A549 (cell line): ENCODE results near the gene SWT1. TPM values are rescaled to one million over a fixed set of nuclear protein-coding genes. Genes with fewer than 3 reads are reported as not detected.

Source experiments
- ATAC-seq, 2 experiments: fragments of 200-7000 bp in 1 of 2; fragments of >200 bp in 1 of 2; cut with Nextera tagmentation in 1 of 2; cut with Tn5 transposase in 1 of 2; 3 replicates each; pipeline versions ENCODE4 v1.8.0 to v1.9.1; 2018 to 2020; ENCODE audit warnings: mild to moderate bottlenecking in 1 of 2, moderate library complexity in 1 of 2
- CTCF ChIA-PET: fragments of 300-600 bp; sonication (Branson Sonifier 250); formaldehyde crosslinking; extraction: SDS; loops from one replicate; lab custom pipeline; 2021; ENCODE audit warnings: antibody characterized with exemption, inconsistent platforms; lab: Yijun Ruan, JAX
- POLR2A ChIA-PET: fragments of 350-600 bp; formaldehyde crosslinking; extraction: SDS; loops from one replicate; lab custom pipeline; 2021; ENCODE audit warnings: antibody characterized with exemption, inconsistent platforms; lab: Yijun Ruan, JAX
- DNase-seq, 2 experiments: peaks; one replicate each; pipeline versions ENCODE4 v3.0.0 to v3.0.0-alpha.2; 2011 to 2016; ENCODE audit warnings: low read depth in 1 of 2, low spot score in 1 of 2
- FAIRE-seq: peaks from 2 replicates; lab custom pipeline; 2011; peaks lifted over from hg19 to GRCh38; lab: Jason Lieb, UNC
- H3K27ac ChIP-seq, 2 experiments: fragments of >200 bp; sonication (Bioruptor Twin); formaldehyde crosslinking; 3 replicates each; pipeline ENCODE4 v1.5.1; 2016 to 2017
- H3K4me1 ChIP-seq: fragments of >200 bp; sonication (Bioruptor Twin); formaldehyde crosslinking; 3 replicates; pipeline ENCODE4 v1.6.1; 2016
- H3K4me2 ChIP-seq: fragments of >200 bp; sonication (Bioruptor Twin); formaldehyde crosslinking; 3 replicates; pipeline ENCODE4 v1.6.1; 2016
- H3K4me3 ChIP-seq: fragments of >200 bp; sonication (Bioruptor Twin); formaldehyde crosslinking; 3 replicates; pipeline ENCODE4 v1.5.1; 2016
- H3K9me3 ChIP-seq: fragments of >200 bp; sonication (Bioruptor Twin); formaldehyde crosslinking; 3 replicates; pipeline ENCODE4 v1.6.1; 2016
- BHLHE40 ChIP-seq: IDR thresholded peaks from 2 replicates; pipeline ENCODE4 v1.6.1; 2012; ENCODE audit warnings: low read depth, low read length, inconsistent platforms
- CEBPB ChIP-seq, 2 experiments: fragments of >200 bp in 1 of 2; sonication (Bioruptor Twin) in 1 of 2; formaldehyde crosslinking in 1 of 2; IDR thresholded peaks; 2 replicates each; pipeline ENCODE4 v1.6.1; 2012 to 2016
- EHF ChIP-seq: fragments of 250-450 bp; sonication (Bioruptor Pico); IDR thresholded peaks from 2 replicates; pipeline ENCODE4 v1.5.0; 2020; ENCODE audit warnings: mild to moderate bottlenecking
- ESRRA ChIP-seq: fragments of 150-350 bp; IDR thresholded peaks from 2 replicates; pipeline ENCODE4 v1.6.1; 2014; ENCODE audit warnings: mild to moderate bottlenecking, low read length, borderline replicate concordance
- HDAC2 ChIP-seq: fragments of 200-600 bp; sonication (generic); IDR thresholded peaks from 2 replicates; pipeline ENCODE4 v1.6.1; 2016
- JUN ChIP-seq, 2 experiments: fragments of >200 bp; sonication (Bioruptor Twin); formaldehyde crosslinking; IDR thresholded peaks; 2 replicates in 1 of 2; 3 replicates in 1 of 2; pipeline ENCODE4 v1.6.1; 2016 to 2017
- KDM1A ChIP-seq: fragments of 200-600 bp; sonication (generic); IDR thresholded peaks from 2 replicates; pipeline ENCODE4 v1.6.1; 2016; ENCODE audit warnings: low read depth, mild to moderate bottlenecking
- KDM5A ChIP-seq: fragments of 200-600 bp; sonication (generic); IDR thresholded peaks from 2 replicates; pipeline ENCODE4 v1.6.1; 2016; ENCODE audit warnings: antibody characterized with exemption, mild to moderate bottlenecking
- MAZ ChIP-seq: fragments of 150-350 bp; IDR thresholded peaks from 2 replicates; pipeline ENCODE4 v1.6.1; 2014; ENCODE audit warnings: antibody characterized with exemption, low read depth, low read length, borderline replicate concordance
- MYC ChIP-seq: IDR thresholded peaks from 2 replicates; pipeline ENCODE4 v1.6.1; 2012; ENCODE audit warnings: mild to moderate bottlenecking, inconsistent platforms, low read length, improper control_type of control experiment, borderline replicate concordance
- NPAS2 ChIP-seq: fragments of 250-450 bp; sonication (Bioruptor Pico); IDR thresholded peaks from 2 replicates; pipeline ENCODE4 v1.8.0; 2022; ENCODE audit warnings: mild to moderate bottlenecking, moderate library complexity, borderline replicate concordance
- RARB ChIP-seq: fragments of 250-450 bp; sonication (Bioruptor Pico); IDR thresholded peaks from 2 replicates; pipeline ENCODE4 v1.8.0; 2021; ENCODE audit warnings: mild to moderate bottlenecking, moderate library complexity
- RCOR1 ChIP-seq: fragments of 150-350 bp; IDR thresholded peaks from 2 replicates; pipeline ENCODE4 v1.6.1; 2014; ENCODE audit warnings: antibody characterized with exemption, low read length, low read depth
- RNF2 ChIP-seq: fragments of 200-600 bp; sonication (generic); IDR thresholded peaks from 2 replicates; pipeline ENCODE4 v1.6.1; 2016; ENCODE audit warnings: low read depth, mild to moderate bottlenecking, antibody characterized with exemption, moderate library complexity, borderline replicate concordance
- SMC3 ChIP-seq: fragments of >200 bp; sonication (Bioruptor Twin); formaldehyde crosslinking; IDR thresholded peaks from 3 replicates; pipeline ENCODE4 v1.6.1; 2018; ENCODE audit warnings: inconsistent platforms
- SREBF2 ChIP-seq: fragments of 450-650 bp; IDR thresholded peaks from 2 replicates; pipeline ENCODE4 v1.6.1; 2014; ENCODE audit warnings: mild to moderate bottlenecking, moderate library complexity
- TP53 ChIP-seq: fragments of 250-450 bp; sonication (Bioruptor Pico); IDR thresholded peaks from 2 replicates; pipeline ENCODE4 v1.5.0; 2021; ENCODE audit warnings: mild to moderate bottlenecking, moderate library complexity
- ZNF302 ChIP-seq: fragments of 250-450 bp; sonication (Bioruptor Pico); IDR thresholded peaks from 2 replicates; pipeline ENCODE4 v1.9.0; 2021; ENCODE audit warnings: inconsistent platforms, mild to moderate bottlenecking, moderate library complexity
- WGBS: methylation state at CpG from one replicate; pipeline ENCODE4 v1.1.6; 2017; ENCODE audit errors: missing lambda C conversion rate; 5-methylcytosine and 5-hydroxymethylcytosine counted together
- polyA plus RNA-seq, 4 experiments: library from polyadenylated mRNA; depleted of rRNA in 3 of 4; stranded (reverse); fragments of >200 nt; fragmentation: RNase III in 1 of 4; extraction: RNeasy Plus Mini Kit Qiagen cat#74134 plus additional on column Dnase treatment in 1 of 4; gene quantifications; 2 replicates in 3 of 4; 3 replicates in 1 of 4; pipeline ENCODE4 v1.2.3, GENCODE V29; 2011 to 2017
- TF ChIP-seq, protein P1 (sequence below): fragments of 150-350 bp; IDR thresholded peaks from 2 replicates; pipeline ENCODE4 v1.6.1; 2014; ENCODE audit warnings: low read depth, mild to moderate bottlenecking, low read length
- TF ChIP-seq, protein P2 (sequence below): IDR thresholded peaks from 2 replicates; pipeline ENCODE4 v1.6.1; 2012
- TF ChIP-seq, protein P3 (sequence below): IDR thresholded peaks from 2 replicates; pipeline ENCODE4 v1.6.1; 2012; ENCODE audit warnings: low read depth, borderline replicate concordance
- TF ChIP-seq, protein P4 (sequence below): fragments of 450-650 bp; IDR thresholded peaks from 2 replicates; pipeline ENCODE4 v1.6.1; 2014; ENCODE audit warnings: antibody characterized with exemption
- TF ChIP-seq, protein P5 (sequence below): fragments of >200 bp; sonication (Bioruptor Twin); formaldehyde crosslinking; IDR thresholded peaks from 3 replicates; pipeline ENCODE4 v1.6.1; 2016
- TF ChIP-seq, protein P6 (sequence below): fragments of 250-450 bp; sonication (Bioruptor Pico); IDR thresholded peaks from 2 replicates; pipeline ENCODE4 v1.5.0; 2020; ENCODE audit warnings: low read depth, mild to moderate bottlenecking, moderate library complexity
- TF ChIP-seq, protein P7 (sequence below): fragments of >200 bp; sonication (Bioruptor Twin); formaldehyde crosslinking; IDR thresholded peaks from 3 replicates; pipeline ENCODE4 v1.5.1; 2016

The SWT1 gene
- polyA plus RNA-seq, 2 of the 4 experiments (the other 2 are of a cell fraction) = 1.5 to 2.4 TPM

DNA sequence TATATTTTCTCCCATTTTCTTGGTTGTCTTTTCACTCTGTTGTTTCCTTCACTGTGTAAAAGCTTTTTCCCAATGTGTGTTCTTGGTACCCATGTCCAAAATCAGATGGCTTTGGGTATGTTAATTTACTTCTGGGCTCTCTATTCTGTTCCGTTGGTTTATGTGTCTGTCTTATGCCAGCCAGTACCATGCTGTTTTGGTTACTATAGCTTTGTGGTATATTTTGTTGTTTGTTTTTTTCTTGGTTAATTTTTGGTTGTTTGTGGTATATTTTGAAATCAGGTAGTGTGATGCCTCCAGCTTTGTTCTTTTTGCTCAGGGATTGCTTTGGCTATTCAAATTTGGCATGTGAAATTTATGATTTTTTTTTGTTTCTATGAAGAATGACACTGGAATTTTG is 67.2 kb downstream of the SWT1 start:
- POLR2A ChIA-PET = no interaction called here
- no peak for FAIRE-seq
- Histone ChIP-seq H3K9me3 (peaks cover 10% of the 10 kb centered on the region), H3K4me1 (no peaks in the 10 kb centered on the region), H3K4me3 (no peak overlapping the region), H3K4me2 (no peak overlapping the region), H3K27ac (no peak overlapping the region)
- TF ChIP-seq HDAC2 = 0 out of 2 replicates have a peak, but pooled peaks have one; percentile 41
- peak; percentile 68; the same call in 1 of the 2 replicates for TF ChIP-seq KDM1A
- TF ChIP-seq TP53 (CRISPR knock-in tag) = no peak
- no peak for ATAC-seq
- WGBS = 47% methylated on average over 1 of the region's 1 CpG
- CTCF ChIA-PET = interaction anchor here (0.6 kb wide), 1 partner anchor 356 kb away, joined by 3 read pairs; no protein-coding TSS in a partner anchor
- DNase-seq = no peak

DNA sequence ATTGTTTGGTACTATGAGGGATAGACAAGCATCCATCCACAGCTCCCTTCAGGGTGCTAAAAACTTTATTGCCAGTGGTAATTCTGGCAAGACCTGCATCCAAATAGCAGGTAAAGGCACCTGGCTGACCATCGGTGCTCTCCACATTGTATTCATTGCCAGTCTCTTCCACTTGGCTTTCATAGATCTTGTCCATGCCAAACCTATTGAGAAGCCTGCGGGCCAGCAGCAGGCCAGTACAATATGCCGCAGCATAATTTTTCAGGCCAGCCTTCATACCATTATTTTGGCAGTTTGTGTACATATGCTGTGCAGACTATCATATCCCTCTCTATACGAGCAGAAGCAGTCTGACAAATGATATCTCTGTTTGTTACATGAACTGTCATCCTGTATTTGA is 70.2 kb downstream of the SWT1 start:
- no peak for DNase-seq
- no peak overlapping the region for H3K4me2 ChIP-seq
- no peak overlapping the region for H3K4me3 ChIP-seq
- no peak overlapping the region for H3K27ac ChIP-seq
- H3K4me1 ChIP-seq = no peaks in the 10 kb centered on the region
- WGBS = 80% methylated on average over 4 of the region's 4 CpGs
- peaks cover 10% of the 10 kb centered on the region for H3K9me3 ChIP-seq
- FAIRE-seq = no peak
- ATAC-seq = no peak
- TF ChIP-seq ESRRA (no peak), ZNF302 (CRISPR knock-in tag) (no peak), CEBPB (IDR thresholded peaks at IDR 0.05) (no peak), SREBF2 (no peak), RNF2 (no peak), BHLHE40 (no peak), NPAS2 (no peak), RCOR1 (no peak), TP53 (CRISPR knock-in tag) (no peak)
- TF ChIP-seq, protein P1, sequence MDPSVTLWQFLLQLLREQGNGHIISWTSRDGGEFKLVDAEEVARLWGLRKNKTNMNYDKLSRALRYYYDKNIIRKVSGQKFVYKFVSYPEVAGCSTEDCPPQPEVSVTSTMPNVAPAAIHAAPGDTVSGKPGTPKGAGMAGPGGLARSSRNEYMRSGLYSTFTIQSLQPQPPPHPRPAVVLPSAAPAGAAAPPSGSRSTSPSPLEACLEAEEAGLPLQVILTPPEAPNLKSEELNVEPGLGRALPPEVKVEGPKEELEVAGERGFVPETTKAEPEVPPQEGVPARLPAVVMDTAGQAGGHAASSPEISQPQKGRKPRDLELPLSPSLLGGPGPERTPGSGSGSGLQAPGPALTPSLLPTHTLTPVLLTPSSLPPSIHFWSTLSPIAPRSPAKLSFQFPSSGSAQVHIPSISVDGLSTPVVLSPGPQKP = no peak
- TF ChIP-seq, protein P2, sequence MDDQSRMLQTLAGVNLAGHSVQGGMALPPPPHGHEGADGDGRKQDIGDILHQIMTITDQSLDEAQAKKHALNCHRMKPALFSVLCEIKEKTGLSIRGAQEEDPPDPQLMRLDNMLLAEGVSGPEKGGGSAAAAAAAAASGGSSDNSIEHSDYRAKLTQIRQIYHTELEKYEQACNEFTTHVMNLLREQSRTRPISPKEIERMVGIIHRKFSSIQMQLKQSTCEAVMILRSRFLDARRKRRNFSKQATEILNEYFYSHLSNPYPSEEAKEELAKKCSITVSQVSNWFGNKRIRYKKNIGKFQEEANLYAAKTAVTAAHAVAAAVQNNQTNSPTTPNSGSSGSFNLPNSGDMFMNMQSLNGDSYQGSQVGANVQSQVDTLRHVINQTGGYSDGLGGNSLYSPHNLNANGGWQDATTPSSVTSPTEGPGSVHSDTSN = no peak
- TF ChIP-seq, protein P3, sequence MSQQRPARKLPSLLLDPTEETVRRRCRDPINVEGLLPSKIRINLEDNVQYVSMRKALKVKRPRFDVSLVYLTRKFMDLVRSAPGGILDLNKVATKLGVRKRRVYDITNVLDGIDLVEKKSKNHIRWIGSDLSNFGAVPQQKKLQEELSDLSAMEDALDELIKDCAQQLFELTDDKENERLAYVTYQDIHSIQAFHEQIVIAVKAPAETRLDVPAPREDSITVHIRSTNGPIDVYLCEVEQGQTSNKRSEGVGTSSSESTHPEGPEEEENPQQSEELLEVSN = no peak
- TF ChIP-seq, protein P4, sequence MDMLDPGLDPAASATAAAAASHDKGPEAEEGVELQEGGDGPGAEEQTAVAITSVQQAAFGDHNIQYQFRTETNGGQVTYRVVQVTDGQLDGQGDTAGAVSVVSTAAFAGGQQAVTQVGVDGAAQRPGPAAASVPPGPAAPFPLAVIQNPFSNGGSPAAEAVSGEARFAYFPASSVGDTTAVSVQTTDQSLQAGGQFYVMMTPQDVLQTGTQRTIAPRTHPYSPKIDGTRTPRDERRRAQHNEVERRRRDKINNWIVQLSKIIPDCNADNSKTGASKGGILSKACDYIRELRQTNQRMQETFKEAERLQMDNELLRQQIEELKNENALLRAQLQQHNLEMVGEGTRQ = no peak
- CTCF ChIA-PET = interaction anchor here (1.1 kb wide), 1 partner anchor 454 kb away, joined by 3 read pairs; no protein-coding TSS in a partner anchor
- POLR2A ChIA-PET = no interaction called here

DNA sequence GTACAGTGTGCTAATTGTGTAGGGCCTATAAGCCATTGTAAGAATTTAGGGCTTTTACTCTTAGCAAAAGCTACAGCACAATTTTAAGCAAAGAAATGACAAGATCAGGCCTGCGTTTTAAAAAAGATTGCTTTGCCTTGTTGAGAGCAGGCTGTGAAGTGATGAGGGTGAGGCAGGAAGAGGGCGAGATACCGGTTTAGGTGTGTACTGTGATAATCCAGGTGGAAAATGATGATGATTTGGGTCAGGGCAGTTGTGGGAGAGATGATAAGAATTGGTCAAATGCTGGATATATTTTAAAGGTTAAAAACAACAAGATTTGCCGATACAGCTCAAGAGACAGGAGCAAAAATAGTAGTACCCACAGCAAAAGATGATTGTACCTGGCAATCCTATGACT is 72.0 kb downstream of the SWT1 start:
- no peak for DNase-seq
- WGBS = 91% methylated on average over 4 of the region's 4 CpGs
- H3K27ac ChIP-seq = no peak overlapping the region
- POLR2A ChIA-PET = no interaction called here
- no peak for FAIRE-seq
- no peak overlapping the region for H3K4me2 ChIP-seq
- H3K9me3 ChIP-seq = peaks cover 6% of the 10 kb centered on the region
- no peak for ATAC-seq
- no peaks in the 10 kb centered on the region for H3K4me1 ChIP-seq
- H3K4me3 ChIP-seq = no peak overlapping the region
- CTCF ChIA-PET = no interaction called here
- TF ChIP-seq RARB (CRISPR knock-in tag) (no peak), SMC3 (no peak), KDM5A (no peak), JUN (IDR thresholded peaks at IDR 0.05) (no peak), RNF2 (no peak), MYC (no peak), RCOR1 (no peak), MAZ (no peak), EHF (CRISPR knock-in tag) (no peak)
- TF ChIP-seq, protein P5, sequence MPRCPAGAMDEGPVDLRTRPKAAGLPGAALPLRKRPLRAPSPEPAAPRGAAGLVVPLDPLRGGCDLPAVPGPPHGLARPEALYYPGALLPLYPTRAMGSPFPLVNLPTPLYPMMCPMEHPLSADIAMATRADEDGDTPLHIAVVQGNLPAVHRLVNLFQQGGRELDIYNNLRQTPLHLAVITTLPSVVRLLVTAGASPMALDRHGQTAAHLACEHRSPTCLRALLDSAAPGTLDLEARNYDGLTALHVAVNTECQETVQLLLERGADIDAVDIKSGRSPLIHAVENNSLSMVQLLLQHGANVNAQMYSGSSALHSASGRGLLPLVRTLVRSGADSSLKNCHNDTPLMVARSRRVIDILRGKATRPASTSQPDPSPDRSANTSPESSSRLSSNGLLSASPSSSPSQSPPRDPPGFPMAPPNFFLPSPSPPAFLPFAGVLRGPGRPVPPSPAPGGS = no peak
- TF ChIP-seq, protein P6, sequence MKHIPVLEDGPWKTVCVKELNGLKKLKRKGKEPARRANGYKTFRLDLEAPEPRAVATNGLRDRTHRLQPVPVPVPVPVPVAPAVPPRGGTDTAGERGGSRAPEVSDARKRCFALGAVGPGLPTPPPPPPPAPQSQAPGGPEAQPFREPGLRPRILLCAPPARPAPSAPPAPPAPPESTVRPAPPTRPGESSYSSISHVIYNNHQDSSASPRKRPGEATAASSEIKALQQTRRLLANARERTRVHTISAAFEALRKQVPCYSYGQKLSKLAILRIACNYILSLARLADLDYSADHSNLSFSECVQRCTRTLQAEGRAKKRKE = no peak
- TF ChIP-seq, protein P7, sequence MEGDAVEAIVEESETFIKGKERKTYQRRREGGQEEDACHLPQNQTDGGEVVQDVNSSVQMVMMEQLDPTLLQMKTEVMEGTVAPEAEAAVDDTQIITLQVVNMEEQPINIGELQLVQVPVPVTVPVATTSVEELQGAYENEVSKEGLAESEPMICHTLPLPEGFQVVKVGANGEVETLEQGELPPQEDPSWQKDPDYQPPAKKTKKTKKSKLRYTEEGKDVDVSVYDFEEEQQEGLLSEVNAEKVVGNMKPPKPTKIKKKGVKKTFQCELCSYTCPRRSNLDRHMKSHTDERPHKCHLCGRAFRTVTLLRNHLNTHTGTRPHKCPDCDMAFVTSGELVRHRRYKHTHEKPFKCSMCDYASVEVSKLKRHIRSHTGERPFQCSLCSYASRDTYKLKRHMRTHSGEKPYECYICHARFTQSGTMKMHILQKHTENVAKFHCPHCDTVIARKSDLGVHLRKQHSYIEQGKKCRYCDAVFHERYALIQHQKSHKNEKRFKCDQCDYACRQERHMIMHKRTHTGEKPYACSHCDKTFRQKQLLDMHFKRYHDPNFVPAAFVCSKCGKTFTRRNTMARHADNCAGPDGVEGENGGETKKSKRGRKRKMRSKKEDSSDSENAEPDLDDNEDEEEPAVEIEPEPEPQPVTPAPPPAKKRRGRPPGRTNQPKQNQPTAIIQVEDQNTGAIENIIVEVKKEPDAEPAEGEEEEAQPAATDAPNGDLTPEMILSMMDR = no peak
- TF ChIP-seq, protein P2 = no peak
